Kidney tubule cell (primary cell): ENCODE results near the gene FOXO3.
A peak's percentile ranks its signal among the peaks of the same experiment; 100 is the strongest.
"Not testable (repeated sequence)": the region's sequence is repeated elsewhere in the genome, so short reads cannot be mapped to it uniquely, and the experiment has no call there.

Source experiments
- DNase-seq: peaks from one replicate; pipeline ENCODE4 v3.0.0-alpha.2; 2018; ENCODE audit warnings: low spot score

The FOXO3 gene

DNA sequence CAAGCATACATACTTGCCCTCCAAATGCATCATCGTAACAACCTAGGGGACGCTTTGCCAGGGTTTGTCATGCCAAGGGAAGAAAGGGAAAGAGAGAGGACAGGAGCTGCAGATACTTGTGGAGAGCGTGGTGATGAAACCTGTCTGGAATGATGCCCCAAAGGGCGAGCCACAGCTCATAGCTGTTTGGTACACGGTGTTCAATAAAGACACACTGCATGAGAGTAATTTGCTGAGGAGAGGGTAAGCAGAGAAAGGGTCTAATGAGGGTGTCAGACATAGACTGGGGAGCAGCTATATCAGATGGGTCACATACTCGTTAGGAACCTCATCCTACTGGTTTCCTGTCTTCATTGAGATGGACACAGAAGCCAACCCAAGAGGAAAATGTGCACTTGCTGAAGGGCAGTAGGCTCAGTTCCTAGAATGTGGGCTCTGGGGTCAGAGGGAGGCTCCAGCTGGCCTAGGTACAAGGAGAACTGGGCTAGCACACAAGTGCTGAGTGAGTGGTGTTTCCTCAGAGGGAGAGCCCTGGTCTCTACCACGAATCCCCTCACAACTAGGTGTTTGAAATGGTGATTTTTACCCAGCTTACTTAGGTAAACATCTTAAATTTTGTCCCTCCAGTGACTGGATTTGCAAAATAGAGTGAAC is 5.2 kb upstream of the FOXO3 start:
- no peak for DNase-seq

DNA sequence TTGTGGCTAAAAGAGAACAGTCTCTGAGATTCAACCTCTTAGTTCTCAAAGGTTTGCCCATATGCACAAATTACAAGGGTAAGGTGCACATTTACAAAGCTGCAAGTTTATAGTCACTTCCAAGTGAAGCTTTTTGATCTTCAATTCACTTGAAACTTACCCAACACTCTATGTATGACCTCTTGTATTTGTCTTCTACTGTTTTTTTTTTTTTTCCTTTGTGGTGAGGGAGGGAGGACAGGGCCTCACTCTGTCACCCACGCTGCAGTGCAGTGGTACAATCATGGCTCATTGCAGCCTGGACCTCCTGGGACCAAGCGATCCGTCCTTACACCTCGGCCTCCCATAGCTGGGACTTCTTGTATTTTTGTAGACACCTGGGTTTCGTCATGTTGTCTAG is 4.5 kb upstream of the FOXO3 start:
- DNase-seq: no peak

DNA sequence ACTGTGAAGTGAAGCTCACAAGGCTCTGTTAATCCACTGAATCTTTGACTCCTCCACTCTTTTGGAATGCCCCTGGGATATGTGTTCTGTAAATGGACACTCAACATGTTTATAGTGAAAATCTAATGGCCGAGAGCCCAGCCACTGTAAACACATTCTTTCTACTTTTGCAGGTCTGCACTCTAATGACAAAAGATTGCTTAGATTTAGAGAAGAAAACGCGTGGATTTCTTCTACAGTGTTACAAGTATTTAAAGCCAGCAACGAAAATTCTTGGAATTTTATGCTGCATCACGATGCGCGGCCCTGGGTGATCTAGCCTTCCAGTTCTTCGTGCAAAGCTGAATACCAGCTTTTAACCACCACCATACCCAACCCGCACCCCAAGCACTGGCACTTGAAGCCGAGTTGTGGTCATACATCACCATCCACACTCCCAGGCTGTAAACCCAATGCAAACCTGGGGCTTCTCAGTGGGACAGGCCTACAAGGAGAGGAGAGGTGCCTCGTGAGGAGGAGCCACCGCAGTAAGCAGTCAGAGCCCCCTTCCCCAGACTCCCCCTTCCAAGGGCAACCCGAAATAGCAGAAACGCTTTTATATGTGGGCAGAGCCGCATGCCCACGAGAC is 3.7 kb upstream of the FOXO3 start:
- no peak for DNase-seq

DNA sequence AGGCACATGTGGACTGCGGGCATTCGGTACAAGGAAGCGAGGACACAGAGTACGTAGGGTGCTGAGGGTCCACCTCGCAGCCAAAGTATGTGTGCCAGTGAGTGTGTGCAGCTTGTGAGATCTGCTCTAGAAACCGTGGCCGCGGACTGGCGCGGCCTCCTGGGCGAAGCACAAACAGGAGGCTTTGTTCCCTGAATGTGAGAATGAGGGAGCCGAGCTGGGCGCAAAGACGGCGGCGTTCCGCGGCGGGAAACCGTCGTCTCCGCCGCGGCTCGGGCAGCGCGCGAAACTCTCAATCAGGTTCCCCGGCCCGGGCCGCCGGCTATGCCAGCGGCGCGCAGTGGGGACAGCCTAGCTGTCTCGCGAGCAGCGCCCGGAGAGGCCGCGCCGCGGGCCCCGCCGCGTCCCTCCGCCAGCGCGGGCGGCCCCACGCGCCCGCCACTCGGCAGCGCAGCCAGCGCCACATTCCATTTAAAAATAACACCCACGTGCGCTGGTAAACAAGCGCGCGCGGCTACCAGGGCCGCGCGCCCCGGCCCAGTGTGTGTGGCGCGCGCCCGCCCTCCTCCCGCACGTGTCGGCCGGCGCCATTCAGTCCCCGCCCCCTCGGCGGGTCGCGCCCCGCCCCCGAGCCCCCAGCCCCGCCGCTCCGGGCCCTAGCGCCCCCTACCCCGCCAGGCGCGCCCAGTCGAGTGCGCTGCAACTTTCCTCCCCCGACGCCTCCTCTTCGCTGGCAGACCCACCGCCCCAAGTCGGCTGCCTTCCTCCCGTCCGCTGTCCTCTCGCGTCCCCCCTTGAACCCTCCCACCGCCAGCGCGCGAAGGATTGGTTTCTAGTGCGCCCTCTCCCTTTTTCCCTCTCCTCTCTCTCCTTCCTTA is 3.0 kb upstream of the FOXO3 start:
- DNase-seq: peak; percentile 67

DNA sequence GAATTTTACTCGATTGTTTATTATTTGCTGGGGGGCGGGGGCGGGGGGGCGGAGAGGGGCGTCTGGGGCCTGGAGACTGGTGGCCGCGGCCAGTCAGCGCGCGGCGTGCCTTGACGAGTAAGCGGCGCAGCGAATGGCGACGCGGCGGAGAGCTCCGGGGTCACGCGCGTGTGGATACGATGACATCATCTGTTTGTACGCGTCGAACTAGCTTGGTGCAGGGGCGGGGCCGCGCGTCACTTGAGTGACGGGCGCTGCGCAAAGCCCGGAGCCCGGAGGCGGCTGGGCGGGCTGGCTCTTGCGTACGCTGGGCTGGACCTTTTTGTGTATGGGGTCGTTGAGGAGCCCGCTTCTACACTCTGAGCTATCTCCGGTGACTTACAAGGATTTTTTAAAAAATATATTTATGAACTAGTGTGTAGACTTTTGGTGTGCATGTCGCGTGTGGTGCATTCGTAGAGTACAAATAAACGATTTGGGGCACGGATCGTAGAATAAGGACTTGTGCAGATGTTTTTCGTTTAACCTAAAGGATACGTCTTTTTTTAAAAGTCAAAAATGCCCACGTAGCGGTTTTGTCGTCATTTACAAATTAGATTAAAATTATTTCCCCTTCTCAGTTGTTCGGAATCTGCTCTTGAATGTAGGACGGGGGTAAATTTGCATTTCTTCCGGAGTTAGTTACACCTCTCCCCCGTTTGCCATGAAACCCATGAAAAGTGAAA is 2.2 kb upstream of the FOXO3 start:
- peak; percentile 99 for DNase-seq

DNA sequence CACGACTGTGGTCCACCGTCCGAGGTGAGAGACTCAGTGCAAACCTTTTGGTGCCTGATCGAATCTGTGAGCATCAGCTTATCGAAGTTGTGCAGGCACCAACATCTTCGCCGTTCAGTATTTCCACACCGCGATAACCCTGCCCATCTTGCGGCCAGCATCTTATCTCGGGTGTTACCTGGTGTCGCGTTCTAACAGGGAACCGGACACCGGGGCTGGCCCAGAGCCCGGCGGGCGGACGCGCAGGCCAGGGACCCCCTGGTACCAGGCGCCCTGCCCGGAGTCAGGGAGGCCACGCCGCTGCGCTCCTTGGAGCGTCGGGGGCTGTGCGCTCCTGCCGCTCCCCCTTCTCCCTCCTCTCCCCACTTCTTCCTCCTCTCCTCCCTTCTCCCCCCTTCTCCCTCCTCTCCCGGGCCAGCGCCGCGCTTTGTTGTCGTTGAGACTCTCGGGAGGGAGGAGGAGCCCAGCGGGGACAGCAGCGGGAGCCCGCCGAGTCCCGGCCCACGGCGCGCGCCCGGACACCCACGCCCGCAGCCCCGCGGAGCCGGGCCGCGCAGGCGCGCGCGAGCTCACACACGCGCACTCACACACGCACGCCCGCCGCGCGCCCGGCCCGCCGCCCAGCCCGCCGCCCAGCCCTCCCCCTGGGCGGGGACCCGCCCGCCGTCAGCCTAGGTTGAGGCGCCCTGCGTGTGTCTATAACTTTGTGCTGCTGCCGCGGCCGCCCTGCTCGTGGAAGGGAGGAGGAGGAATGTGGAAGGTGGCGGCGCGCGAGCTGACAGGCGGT is 1.4 kb upstream of the FOXO3 start:
- peak; percentile 93 for DNase-seq

DNA sequence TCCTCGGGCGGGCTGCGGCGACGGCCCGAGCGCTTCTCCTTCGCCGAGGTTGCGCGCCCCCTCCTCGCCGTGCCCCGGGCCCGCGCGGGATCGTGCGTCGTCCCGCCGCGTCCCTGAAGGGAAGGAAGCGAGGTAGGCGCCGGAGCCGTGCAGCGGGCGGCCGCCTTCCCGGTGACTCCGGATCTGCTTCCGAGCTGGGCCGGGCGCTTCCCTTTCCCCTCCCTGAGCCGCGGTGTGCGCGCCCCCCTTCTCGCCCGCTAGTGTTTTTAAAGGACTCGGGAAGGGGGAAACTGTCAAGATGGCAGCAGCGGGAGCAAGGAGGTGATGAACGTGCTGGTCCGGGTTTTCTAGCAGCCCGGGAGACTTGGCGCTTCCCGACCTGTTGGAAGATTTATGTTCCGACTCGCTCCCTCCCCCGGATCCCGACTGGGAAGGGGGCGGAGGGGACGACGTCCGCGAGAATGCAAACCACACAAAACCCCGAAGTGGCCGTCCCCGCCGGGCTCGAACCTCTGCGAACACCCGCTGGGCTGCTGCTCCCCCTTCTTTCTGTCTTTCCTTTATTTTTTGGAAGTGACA is 744 bp upstream of the FOXO3 start:
- peak; percentile 79 for DNase-seq

DNA sequence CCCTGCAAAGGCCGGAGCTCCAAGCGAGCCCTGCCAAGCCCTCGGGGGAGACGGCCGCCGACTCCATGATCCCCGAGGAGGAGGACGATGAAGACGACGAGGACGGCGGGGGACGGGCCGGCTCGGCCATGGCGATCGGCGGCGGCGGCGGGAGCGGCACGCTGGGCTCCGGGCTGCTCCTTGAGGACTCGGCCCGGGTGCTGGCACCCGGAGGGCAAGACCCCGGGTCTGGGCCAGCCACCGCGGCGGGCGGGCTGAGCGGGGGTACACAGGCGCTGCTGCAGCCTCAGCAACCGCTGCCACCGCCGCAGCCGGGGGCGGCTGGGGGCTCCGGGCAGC is 561 bp downstream of the FOXO3 start:
- not testable (repeated sequence) for DNase-seq

DNA sequence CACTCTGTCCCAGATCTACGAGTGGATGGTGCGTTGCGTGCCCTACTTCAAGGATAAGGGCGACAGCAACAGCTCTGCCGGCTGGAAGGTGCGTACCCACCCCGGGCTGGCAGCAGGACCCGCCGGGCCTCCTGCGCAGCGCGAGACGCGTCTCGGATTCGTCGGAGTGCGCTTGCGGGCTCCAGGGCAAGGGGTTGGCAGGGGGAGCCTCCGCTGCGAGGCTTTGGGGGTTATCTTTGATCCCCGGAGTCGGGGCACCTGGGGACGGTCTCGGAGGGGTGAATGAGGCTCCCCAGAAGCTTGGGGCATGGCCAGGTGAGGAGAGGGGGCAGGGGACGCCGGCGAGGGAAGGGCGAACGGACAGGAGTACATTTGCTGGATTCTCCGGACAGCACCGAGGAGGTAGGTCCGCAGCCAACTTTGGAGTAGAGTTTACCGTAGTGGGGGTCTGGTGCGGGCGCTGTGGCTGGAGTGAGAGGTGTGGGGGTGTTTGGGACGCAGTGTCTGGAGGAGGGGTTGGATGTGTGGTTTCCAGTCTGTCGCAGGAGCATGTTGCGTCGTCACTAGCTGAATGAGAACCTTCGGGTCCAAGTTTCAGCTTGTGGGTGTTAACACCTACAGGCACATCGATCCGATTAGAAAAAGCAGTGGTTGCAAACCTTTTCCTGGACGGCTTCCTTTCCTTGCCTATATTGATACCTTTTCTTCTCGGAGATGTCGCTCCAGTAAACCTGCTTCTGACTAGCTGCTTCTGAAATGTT is 1.2 kb downstream of the FOXO3 start:
- DNase-seq: peak; percentile 33

DNA sequence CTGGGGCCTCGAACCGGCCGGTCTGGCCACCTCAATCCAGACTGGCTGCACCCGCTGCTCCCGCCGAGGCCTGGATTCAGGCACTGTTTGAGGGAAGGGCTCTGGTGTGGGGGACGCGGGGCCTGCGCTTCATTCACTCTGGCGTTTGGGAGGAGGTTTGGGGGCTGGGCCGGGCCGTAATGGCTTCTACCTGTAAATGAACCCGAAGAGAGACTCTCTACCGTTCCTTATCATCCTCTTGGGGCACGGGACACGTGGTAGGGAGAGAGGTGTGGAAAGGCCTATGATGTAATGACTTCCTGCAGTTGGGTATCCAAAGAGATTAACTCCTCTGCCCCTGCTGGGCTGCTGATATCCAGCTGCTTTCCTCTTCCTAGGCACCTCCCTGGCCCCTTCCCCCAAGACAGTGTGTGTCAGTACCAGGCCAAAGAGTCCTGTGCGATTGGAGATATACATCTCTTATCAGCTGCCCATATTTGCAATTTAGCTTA is 1.8 kb downstream of the FOXO3 start:
- DNase-seq: peak; percentile 94

DNA sequence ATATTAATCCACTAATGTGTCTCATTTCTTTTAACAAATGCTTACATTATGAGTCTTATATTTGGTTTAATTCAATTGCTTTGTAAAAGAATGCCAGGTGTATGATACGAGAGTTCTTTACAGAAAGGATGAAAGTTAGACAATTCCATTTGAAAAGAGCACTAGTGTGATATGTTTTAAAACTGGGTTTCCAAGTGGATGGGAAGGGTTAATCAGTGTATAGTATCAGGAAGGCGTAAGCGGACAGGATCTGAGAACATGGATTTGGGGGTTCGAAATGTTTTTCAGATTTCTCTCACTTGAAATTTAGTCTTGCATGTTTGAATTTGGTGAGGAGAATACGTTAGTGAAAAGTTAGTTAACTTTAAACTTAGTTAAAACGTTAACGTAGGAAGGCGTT is 2.6 kb downstream of the FOXO3 start:
- DNase-seq: no peak

DNA sequence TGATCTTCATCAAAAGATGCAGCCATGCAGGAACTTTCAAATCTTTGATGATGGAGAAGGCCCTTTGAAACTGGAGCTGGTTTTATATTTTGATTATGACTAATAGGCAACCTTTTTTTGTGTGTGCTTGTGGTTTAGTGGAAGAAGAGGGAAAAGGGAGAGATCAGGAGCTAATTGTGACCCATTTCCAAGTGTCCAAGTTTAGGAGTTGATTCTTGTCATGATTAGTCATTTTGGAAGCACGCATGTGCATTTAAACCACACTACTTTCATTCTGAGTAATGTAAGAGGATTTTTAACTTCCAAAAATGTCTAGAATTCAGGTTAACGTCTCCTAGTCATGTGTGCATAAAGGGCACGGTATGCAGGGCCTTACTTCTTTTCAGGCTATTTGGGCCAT is 3.5 kb downstream of the FOXO3 start:
- peak; percentile 96 for DNase-seq

DNA sequence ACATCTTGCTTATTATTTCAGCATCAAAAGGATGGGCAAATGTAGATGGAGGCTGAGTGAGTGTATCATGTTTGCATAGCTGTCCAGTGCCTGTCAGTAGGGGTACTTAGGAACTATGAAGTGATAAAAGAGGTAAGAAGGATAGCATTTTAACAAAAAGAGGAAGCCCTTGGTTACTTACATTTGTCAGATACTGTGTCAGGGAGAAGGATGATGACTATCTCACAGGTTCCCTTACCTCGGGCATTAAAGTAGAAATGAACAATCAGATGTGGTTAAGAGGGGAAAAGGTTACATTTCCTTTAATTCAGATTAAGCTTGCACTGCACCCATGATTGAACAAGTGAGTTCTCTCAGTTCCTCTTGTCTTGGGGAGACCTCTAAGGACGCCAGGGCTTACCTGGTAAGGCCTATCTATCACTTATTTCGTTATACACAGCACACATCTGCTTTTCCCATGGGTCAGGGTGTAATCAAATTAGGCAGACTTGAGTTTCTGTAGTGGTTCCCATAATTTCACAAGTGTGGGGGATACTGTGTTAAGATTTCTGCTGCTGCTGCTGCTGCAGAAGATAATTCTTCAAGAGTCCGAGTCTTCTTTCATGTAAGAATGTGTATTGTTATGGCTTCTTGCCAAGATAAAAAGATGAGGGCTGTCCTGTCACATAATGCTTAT is 4.5 kb downstream of the FOXO3 start:
- DNase-seq: peak; percentile 70

DNA sequence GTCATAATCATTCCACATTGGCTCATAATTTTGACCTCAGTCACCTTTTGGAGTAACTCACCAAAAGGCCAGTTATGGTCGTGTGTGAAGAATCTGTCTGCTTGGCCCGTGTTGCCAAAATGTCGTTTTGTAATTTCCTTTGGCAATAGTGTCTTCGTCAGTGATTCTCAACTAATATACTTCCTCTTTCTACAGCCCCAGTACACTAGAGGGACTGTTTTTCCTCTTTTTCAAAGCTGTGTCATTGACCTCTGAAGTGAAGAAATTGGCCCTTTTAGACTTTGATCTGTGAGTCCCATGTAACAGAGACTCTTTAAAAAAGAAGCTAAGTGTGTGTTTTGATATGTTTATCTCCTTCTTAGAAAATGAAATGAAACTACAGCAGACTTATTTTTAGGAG is 5.2 kb downstream of the FOXO3 start:
- DNase-seq: peak; percentile 54

DNA sequence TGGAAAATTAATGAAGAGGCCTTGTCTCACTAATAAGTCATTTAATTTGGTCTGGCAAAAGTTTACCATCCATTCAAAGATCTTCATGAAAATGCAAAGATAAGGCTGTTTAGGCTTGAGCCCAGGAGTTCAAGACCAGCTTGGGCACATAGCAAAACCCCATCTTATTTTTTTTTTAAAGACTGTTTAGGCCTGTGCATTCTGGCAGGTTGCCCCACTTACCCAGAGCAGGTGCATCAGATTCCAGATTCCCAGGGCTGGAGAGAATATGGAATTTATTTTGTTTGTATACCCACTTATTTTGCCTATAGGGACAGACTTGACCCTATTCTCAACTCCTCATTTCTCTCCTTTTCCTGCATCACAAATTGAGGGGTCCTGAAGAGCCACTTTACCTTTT is 5.7 kb downstream of the FOXO3 start:
- DNase-seq: no peak

DNA sequence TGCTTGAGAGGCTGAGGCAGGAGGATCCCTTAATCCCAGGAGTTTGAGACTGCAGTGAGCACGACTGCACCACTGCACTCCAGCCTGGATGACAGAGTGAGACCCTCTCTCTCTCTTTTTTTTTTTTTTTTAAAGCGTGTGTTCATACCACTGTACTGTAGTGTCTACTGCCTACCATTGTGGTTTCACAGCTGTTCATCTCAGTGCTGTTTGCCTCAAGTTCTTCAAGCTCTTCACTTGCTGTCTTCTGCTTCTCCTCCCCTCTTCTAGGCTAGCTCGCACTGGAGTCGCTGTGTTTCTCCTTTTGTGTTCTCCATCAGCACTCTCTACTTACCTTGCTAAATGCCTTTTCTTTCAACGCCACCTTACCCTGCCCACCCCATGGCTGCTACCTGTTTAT is 7.4 kb downstream of the FOXO3 start:
- DNase-seq: no peak

DNA sequence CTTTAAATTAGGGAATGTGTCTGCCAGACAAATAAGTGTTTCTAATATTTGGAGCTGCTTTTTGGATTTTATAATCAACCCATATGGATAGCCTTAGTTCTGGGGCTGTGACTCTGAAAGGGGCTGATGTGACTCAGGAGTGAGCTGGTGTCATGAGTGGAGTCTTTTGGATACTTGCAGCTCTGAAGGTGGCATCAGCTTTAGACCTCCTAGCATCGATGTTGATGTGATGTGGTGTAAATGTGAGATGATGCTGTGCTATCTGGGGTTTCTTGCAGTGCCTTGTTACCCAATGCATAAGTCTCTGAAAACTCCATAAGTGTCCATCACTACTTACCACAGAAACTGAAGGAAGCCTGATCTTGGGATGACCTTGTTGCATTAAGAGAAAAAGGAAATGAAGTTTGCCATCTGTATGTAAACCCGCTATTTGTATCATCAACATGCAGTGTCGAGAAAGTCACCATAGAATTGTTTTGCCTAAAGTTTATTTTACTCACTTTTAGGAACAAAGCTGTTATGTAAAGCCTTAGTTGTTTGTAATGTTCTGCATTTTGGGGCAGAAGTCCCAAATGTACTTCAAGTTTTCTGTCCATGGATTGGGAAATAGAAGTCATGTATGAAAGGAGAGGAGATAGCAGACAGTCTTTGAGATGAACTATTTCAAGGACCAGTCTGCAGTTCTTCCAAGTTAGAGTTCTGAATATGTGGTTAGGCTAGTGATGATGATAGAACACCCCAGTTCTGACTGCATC is 8.0 kb downstream of the FOXO3 start:
- no peak for DNase-seq

DNA sequence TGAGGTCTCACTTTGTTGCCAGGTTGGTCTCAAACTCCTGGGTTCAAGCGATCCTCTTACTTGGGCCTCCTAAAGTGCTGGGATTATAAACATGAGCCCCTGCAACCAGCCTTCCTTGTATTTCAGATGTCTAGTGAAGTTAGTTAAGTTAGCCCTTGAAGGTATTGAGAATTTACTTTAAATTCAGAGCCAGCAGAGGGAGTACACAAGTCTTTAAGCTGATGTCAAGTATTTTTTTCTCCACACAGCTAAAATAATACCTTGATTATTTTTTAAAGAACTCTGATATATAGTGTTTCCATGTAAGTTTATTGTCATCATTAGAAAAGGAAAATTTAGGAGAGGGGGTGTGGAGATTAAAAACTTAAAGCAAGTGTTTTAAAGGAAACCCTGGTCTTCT is 9.8 kb downstream of the FOXO3 start:
- DNase-seq: no peak

DNA sequence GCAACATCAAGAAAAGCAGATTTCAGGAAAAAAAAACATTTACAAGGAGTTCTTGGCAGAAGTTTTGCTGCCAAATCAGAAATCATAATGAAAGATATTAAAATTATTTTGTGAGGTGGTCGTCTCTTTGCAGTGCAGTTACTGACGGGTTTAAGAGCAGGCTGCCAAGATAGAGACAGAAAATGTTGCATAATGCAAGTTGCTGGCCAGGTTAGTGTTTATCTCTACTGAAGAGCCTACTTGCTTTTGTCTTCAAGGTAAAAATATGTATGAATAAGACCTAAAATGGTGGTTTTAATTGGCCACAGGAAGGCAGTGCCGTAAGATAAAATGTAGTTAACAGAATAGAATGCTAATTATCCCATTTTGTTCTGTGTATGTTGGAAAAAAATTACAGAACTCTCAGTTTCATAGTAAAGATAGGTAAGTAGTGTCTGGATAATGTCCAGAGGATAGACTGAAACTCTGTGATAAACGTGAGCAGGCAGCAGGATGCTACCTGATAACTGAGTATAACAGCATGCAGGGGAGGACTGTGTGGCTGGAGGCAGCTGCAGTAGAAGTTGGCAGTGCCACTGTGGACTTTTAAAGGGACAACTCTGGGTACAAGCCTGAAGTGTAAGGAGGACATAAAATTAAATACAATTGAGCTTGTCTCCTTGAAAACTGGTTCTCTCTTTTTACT is 13.9 kb downstream of the FOXO3 start:
- DNase-seq: no peak
